Upper lobe of left lung (tissue), 4 donors: ENCODE results near the gene LEP.

Experiments used
- CTCF ChIP-seq, 6 experiments: fragments of 450-650 bp in 4 of 6; fragments of 200-600 bp in 2 of 6; sonication (generic) in 2 of 6; IDR thresholded peaks; one replicate each; pipeline ENCODE4 v1.5.1; 2016 to 2019; ENCODE audit warnings: antibody characterized with exemption in 6 of 6
- POLR2AphosphoS5 ChIP-seq, 2 donors: sonication (generic); formaldehyde crosslinking; IDR thresholded peaks; one replicate each; pipeline ENCODE4 v1.5.1; 2017; ENCODE audit warnings: antibody characterized with exemption in 2 of 2

- TF ChIP-seq CTCF (IDR thresholded peaks at IDR 0.05) (no peak), POLR2AphosphoS5 (IDR thresholded peaks at IDR 0.05) (no peak)
Measured at GRCh38 chr7:128231677-128232076, 9.4 kb upstream of the LEP start.
